Ammon's horn (tissue), 1 donor: ENCODE measurements around the gene IGF2.

ENCODE experiments used
- DNase-seq: peaks from one replicate; pipeline ENCODE4 v3.0.0-alpha.2; 2016; ENCODE audit warnings: low spot score

IGF2 gene

DNA sequence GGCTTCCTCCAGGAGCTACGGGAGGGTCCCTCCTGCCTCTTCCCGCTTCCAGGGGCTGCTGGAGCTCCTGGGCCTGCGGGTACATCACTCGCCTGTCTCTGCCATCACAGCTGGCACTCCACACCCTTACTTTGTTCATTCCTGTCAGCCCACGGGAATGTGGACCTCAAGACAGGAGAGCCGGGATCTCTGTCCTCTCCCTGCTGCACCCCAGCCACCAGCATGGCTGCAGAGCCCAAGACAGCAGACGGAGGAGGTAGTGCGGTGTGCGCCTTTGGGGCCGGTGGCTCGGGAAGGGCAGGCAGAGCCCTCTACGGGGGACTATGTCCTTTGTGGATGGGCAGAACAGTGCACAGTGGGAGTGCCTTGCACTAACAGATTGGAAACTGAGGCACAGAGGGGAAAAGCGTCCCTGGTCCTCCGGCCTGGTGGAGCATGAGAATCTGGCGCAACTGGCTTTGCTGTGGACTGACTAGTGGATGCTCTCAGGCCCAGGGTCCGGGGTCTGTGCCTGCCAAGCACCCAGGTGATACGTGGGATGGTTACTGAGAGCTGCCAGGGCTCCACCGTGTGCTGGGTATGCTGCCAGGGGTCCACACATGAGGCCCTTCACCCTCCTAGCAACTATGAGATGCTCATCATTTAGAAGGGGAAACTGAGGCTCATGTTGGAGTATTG is 47.3 kb downstream of the IGF2 start:
- DNase-seq = no peak

GRCh38 chr11:2091112-2091746 is 48.0 kb downstream of the IGF2 start:
- DNase-seq = no peak

- DNase-seq = no peak
These were observed 48.7 kb downstream of the IGF2 start for GRCh38 chr11:2090172-2091111.

- no peak for DNase-seq
These were observed 49.5 kb downstream of the IGF2 start for GRCh38 chr11:2089536-2090165.

DNA sequence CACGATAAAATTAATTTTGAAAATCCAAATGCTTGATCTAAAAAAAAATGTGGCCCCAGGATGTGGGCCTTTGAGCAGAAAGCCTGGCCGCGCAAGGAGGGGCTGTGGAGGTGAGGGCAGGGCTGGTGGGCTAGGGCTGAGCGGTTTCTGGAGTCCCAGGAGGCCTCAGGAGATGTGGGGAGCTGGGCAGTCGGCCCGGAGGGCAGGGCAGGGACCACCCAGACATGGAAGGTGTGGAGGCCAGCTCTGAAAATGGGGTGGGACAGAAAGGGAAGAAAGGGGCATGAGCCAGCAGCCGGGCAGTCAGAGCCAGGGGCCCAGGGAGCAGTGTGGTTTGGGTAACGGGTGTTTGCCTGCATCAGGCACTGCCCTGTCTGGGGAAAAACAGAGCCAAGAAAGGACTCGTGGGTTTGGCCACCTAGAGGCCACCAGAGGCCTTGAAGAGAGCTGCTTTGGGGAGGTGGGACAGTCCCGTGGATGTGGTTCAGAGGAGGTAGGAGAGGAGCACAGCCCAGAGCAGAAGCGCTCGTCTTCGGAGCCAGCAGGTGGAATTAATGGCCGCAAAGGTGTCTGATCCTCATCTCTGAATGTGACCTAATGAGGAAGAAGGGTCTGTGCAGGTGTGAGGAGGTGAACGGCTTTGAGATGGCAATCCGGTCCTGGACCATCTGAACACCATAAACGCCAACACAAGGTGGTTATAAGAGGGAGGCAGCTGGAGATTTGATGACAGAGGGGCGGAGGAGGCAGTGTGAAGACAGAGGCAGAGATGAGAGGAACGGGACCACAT is 50.2 kb downstream of the IGF2 start:
- DNase-seq = no peak

DNA sequence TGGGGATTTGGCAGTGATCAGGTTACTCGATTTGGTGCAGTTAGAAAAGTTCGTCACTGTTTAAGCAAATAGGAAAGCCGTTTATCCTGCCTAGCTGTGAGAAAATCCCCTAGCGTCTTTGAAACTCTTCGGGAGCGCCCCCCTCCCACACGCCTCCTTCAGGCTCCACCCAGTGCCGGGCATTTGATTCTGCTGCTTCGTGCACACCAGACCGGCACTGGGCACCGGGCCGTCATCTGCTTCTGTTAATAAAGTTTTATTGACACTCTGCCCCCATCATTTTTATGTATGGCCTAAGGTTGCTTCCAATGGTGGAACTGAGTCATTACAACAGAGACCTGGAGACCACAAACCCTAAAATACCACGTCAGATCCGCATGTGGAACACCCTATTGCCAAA is 50.9 kb downstream of the IGF2 start:
- no peak for DNase-seq

DNA sequence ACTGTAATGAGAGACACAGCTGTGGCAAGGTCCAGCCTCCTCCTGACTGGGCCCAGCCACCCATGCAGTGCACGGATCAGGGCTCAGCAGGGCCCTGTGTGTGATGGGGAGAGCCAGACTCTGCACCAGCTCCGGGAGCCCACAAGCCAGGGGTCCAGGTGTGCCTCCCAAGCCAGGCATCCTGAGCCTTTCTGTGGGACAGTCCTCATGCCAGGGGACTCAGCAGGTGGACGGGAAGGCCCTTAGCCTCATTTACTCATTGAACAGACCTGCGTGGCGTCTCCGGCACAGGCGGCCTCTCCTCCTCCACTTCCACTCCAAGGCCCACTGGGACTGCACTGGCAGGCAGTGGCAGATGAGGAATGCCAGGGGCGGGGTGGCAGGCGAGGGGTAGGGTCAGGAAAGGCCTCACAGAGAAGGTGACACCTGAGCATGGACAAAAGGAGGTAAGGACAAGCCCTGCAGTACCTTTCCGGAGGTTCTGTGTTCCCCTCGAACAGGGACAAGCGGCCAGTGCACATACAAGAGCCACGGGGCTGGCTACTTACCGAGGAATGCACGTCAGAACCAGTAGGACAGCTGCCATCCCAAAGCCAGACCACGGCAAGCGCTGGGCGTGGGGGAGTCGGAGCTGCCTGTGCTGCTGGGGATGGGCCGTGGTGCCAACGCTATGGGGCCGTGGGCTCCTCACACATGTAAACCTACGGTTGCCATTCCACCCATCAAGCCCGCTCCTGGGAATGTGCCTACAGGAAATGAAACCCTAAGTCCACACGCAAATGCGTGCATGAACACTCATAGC is 52.7 kb downstream of the IGF2 start:
- DNase-seq = no peak

GRCh38 chr11:2085251-2086066 is 53.7 kb downstream of the IGF2 start:
- no peak for DNase-seq

- DNase-seq = no peak
These were observed 54.5 kb downstream of the IGF2 start for GRCh38 chr11:2084721-2085120.
